Forelimb muscle (tissue), 1 donor: ENCODE data around the gene CTIF. TPM values are rescaled to one million over a fixed set of nuclear protein-coding genes. Genes with fewer than 3 reads are reported as not detected.

Experiments
- DNase-seq: peaks from one replicate; pipeline ENCODE4 v3.0.0-alpha.2; 2013; ENCODE audit warnings: low read depth
- polyA plus RNA-seq: library from polyadenylated mRNA; unstranded; fragments of 120-200 nt; gene quantifications from one replicate; pipeline ENCODE4 v1.2.1, GENCODE V29; 2013; ENCODE audit not compliant: insufficient read length

Gene CTIF
- polyA plus RNA-seq, 1 donor, result 35.6 TPM

GRCh38 chr18:48847807-48848486 lies 309.1 kb downstream of the CTIF start:
- DNase-seq, result no peak

DNA sequence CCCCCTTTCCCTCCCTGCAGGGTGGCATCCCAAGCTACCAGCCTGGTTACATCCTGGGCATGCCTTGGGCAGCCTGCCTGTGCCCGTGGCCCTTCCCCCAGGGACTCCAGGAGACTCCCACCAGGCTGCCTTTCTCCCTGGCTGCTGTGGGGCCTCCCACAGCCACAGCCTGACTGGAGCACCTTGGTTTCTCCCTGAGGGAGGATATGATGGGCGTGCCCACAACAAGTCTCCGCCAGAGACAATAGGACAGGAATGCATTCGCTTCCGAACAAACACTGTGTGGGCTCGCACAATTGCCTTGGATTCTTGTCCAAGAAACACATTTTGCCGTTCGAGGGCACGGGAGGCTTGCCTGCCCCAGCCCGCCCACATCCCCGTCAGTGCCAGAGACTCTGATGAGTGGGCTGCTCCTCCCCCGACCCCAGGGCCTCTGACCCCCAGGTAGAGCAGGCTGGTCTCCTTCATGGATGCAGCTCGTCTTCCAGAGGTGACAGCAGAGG lies 309.9 kb downstream of the CTIF start:
- no peak for DNase-seq

DNA sequence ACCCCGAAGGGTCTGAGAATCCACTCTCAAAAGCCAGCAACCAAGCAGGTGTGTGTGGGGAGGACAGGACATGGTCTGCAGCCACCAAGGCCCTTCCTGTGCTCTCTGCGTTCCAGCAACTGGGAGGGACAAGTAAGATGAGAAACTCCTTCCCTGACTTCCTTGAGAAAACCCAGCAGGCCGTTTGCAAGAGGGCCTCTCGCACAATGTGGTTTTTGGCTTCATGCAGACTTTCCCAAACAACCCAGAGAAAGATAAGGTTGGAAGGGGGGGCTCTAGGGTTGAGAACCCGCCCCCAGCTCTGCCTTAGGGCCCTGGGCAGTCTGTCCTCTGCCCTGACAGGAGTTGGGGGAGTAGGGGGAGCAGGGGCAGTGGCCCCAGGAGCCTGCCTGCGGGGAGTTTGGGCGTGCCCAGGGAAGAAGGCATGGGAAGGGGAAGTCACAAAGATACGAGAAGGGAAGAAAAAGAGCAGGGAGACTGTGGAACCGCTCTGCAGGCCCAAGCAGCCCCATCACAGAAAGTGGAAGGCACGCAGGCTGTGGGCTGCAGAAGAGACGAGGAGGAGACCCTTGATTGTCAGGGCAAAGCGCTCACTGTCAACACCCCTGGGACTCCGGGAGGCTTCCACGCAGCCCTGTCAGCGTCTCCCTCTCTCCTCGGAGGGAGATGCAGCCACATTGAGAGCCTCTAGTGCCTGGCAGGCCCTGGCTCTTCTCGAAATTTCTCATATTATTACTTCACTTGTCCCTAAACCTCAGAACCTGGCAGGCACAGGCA lies 312.2 kb downstream of the CTIF start:
- DNase-seq, result no peak

GRCh38 chr18:48851599-48851960 lies 312.7 kb downstream of the CTIF start:
- no peak for DNase-seq

- DNase-seq, result no peak
Measured at GRCh38 chr18:48852292-48852691, 313.5 kb downstream of the CTIF start.

- no peak for DNase-seq
Measured at GRCh38 chr18:48852794-48853193, 314.0 kb downstream of the CTIF start.

DNA sequence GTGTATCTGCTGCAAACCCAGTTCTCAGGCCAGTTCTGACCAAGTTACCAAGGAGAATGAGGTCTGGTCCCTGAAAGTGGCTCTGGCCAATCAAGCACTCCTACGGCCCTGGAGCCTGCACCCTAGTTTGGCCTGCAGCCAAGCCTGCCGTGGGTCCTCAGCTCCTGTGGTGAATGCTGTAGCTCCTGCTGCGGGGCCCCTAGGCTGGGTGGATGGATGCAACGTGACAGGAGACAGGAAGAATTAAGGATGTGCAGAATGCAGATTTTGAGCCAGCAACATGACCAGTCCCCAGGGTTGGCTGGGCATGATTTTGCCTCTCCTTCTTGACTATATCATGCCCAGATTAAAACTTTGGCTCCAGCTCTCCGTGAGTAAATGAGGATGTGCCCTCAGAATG lies 314.8 kb downstream of the CTIF start:
- DNase-seq, result no peak

DNA sequence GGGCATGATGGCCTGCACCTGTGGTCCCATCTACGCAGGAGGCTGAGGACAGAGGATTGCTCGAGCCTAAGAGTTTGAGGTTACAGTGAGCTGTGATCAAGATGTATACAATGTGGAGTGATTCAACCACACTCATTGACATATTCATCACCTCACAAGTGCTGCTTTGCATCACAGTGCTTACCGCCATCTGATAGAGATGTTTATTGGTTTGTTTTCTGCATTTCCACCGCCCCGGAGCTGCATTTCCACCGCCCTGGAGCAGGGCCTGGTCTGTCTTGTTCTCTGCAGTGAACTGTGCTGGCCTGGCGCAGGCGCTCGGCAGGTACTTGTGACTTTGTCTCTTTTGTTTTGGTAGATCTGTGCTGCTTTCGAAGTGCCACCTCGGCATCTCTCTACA lies 315.9 kb downstream of the CTIF start:
- DNase-seq, result no peak

GRCh38 chr18:48855422-48856377 lies 316.9 kb downstream of the CTIF start:
- no peak for DNase-seq

GRCh38 chr18:48857023-48857694 lies 318.3 kb downstream of the CTIF start:
- DNase-seq, result no peak

- DNase-seq, result no peak
Measured at GRCh38 chr18:48858676-48859075, 319.8 kb downstream of the CTIF start.

- no peak for DNase-seq
Measured at GRCh38 chr18:48859311-48860268, 320.8 kb downstream of the CTIF start.

GRCh38 chr18:48860269-48861180 lies 321.7 kb downstream of the CTIF start:
- DNase-seq, result no peak

GRCh38 chr18:48861181-48861708 lies 322.4 kb downstream of the CTIF start:
- no peak for DNase-seq

DNA sequence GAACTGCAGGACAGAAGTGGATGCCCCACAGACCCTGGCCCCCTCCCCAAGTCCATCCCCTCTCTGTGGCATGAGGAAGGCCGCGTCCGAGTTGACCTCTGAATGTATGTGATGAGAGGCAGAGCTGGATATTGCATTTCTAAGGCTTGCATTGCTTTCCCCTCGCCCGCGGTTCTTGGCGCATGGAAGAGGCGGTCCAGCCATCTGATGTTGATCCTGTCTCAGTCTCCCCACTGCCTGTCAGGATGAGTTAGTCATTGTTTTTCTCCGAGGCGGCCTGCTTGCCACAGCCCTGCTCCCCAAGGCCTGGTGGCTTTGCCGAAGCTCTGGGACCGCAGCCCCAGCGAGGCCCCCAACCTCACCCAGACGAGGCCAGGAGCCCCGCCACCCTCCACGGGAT lies 323.3 kb downstream of the CTIF start:
- DNase-seq, result no peak

DNA sequence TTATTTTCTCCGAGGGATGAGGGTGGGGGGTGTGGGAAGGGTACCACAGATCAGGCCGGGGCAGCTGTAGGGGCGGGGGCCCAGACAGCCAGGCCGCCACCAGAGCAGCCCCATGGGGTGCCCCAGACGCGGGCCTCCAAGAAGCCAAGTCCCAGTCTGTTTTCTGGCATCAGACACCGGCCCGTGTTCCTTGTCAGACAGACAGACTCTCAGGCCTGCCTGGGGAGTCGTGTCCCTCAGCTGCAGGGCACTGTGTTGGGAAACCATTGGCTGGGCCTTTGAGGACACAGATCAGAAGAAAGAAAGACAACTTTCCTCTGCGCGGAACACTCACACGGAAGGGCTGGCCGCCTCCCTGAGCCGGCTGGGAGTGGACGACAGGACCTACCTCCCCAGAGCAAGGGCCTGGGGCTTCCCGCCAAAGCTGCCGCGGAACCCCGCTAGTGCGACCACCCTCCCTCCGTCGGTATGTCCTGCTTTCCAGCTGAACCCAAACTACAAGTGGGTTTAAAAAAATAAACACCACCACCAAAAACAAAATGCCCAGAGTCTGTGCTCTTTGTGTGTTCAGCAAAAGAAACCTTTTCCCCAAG lies 323.9 kb downstream of the CTIF start:
- DNase-seq, result no peak

- no peak for DNase-seq
Measured at GRCh38 chr18:48863432-48864065, 324.7 kb downstream of the CTIF start.

DNA sequence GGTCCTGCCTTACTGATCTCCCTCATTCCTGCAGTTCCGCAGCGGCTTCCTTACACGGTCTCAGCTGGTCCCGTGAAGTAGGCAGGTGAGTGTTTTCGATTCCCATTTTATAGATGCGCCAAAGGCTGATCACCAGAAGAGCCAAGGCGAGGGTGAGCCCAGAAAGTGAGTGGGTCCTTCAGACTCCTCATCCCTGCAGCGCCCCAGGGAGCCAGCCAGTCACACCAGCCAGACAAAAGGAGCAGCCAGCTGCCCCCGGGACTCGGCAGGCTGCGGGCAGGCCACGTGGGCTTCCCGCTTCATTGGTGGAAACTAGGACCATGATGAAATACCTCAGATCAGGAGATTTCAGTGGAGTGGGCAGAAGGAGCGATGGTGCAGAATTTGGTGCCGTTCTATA lies 326.0 kb downstream of the CTIF start:
- DNase-seq, result no peak
